Mesothelial cell of epicardium (in vitro differentiated cells): Measurements from ENCODE around the gene CYP3A7. TPM values are rescaled to one million over a fixed set of nuclear protein-coding genes. Genes with fewer than 3 reads are reported as not detected.

Experiments
- DNase-seq, 2 experiments: peaks; one replicate each; pipeline ENCODE4 v3.0.0; 2021; ENCODE audit warnings: low spot score in 2 of 2; ENCODE audit not compliant: unreplicated experiment in 2 of 2
- H3K27ac Mint-ChIP-seq: 2 replicates; pipeline ENCODE4 v1.8.0; 2021; ENCODE audit warnings: mixed read lengths
- H3K27me3 Mint-ChIP-seq: 2 replicates; pipeline ENCODE4 v1.8.0; 2021; ENCODE audit warnings: low read depth, mixed read lengths
- H3K36me3 Mint-ChIP-seq: 2 replicates; pipeline ENCODE4 v1.8.0; 2021; ENCODE audit warnings: mixed read lengths
- H3K4me1 Mint-ChIP-seq: 2 replicates; pipeline ENCODE4 v1.8.0; 2021; ENCODE audit warnings: mixed read lengths
- H3K4me3 Mint-ChIP-seq: 2 replicates; pipeline ENCODE4 v1.8.0; 2021; ENCODE audit warnings: mild to moderate bottlenecking, moderate library complexity, mixed read lengths
- H3K9me3 Mint-ChIP-seq: 2 replicates; pipeline ENCODE4 v1.8.0; 2021; ENCODE audit warnings: mixed read lengths
- CTCF ChIP-seq: fragments of 200-600 bp; sonication (generic); IDR thresholded peaks from one replicate; pipeline ENCODE4 v1.5.0; 2021; ENCODE audit warnings: antibody characterized with exemption; ENCODE audit not compliant: unreplicated experiment
- total RNA-seq: library from RNA; stranded (reverse); gene quantifications from 3 replicates; pipeline ENCODE4 v1.2.1, GENCODE V29; 2021

CYP3A7 gene
- total RNA-seq, 1 donor from 2014 or later = not detected

- Mint-ChIP-seq H3K36me3 (peaks cover 6% of the 10 kb centered on the region), H3K4me1 (peaks cover 28% of the 10 kb centered on the region), H3K4me3 (no peak overlapping the region), H3K9me3 (peaks cover 17% of the 10 kb centered on the region), H3K27ac (no peak overlapping the region), H3K27me3 (no peaks in the 10 kb centered on the region)
- DNase-seq = no peak
- TF ChIP-seq CTCF = no peak
Measured at GRCh38 chr7:99677013-99677647, 57.9 kb downstream of the CYP3A7 start.

DNA sequence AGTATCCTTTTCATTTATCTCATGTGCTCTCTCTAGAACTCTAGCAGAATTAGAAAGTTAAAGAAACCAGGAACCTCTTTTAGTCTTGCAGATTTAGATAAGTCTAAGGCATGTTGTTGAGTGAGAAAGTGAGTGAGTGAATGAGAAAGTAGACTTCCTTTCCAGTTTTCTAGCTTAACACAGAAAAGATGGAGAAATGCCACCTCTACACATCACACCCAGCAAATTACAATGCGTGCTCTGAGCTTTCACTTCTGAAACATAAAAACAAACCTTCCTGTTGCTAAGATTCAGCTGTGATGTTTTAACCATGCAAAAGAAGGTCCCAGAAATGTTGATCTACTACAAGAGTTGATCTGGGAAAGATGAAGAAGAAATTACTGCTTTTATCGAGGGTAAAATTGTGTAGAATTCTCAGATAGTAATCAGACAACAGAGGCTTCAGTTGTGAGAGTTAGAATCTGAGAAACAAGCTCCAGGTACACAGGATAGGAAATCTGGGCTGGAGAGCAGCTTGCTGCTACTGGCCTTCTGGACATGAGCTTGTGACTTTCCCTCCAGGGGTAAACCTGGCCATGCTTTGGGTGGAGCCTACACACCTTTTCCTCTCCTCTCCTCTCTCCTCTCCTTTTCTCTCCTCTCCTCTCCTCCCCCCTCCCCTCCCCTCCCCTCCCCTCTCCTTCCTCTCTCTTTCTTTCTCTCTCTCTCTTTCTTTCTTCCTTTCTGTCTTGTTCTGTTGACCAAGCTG is 59.8 kb downstream of the CYP3A7 start:
- Mint-ChIP-seq H3K36me3 (peaks cover 2% of the 10 kb centered on the region), H3K4me1 (peaks cover 26% of the 10 kb centered on the region), H3K4me3 (no peak overlapping the region), H3K9me3 (no peaks in the 10 kb centered on the region), H3K27me3 (no peaks in the 10 kb centered on the region), H3K27ac (peak overlapping the region; percentile 34)
- no peak for TF ChIP-seq CTCF
- DNase-seq = no peak

DNA sequence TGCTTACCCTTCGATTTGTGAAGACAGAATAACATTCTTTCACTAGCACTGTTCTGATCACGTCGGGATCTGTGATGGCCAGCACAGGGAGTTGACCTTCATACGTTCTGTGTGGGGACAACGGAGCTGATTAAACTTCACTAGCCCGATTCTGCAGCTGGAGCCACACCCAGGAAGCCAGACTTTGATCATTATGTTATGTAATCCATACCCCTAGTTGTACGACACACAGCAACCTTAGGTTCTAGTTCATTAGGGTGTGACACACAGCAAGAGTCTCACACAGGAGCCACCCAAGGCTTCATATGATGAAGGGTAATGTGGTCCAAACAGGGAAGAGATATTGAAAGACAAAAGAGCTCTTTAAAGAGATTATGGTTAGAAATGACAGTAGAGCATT is 62.4 kb downstream of the CYP3A7 start:
- Mint-ChIP-seq H3K36me3 (peaks cover 2% of the 10 kb centered on the region), H3K4me3 (no peak overlapping the region), H3K9me3 (no peaks in the 10 kb centered on the region), H3K27ac (no peak overlapping the region), H3K27me3 (no peaks in the 10 kb centered on the region), H3K4me1 (peaks cover 6% of the 10 kb centered on the region)
- no peak for TF ChIP-seq CTCF
- no peak for DNase-seq

DNA sequence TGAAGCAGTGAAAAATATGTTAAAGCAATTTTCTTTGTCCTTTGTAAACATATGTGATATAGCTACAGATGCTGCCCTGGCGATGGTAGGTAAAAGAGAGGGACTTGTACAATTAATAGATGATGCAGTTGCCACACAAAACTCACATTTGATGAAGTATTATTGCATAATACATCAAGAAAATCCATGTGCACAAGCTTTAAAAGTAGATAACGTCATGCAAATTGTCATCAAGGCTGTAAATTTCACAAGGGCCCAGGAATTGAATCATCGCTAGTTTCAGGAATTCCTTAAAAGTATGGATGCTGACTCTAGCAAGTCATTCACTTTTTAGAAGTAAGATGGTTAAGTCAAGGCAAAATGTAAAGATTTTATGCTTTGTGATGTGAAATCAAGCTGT is 65.2 kb downstream of the CYP3A7 start:
- peaks cover 2% of the 10 kb centered on the region for H3K4me1 Mint-ChIP-seq
- peaks cover 6% of the 10 kb centered on the region for H3K9me3 Mint-ChIP-seq
- TF ChIP-seq CTCF = no peak
- DNase-seq = no peak
- H3K4me3 Mint-ChIP-seq = no peak overlapping the region
- H3K27me3 Mint-ChIP-seq = no peaks in the 10 kb centered on the region
- H3K27ac Mint-ChIP-seq = no peak overlapping the region
- H3K36me3 Mint-ChIP-seq = peaks cover 16% of the 10 kb centered on the region

DNA sequence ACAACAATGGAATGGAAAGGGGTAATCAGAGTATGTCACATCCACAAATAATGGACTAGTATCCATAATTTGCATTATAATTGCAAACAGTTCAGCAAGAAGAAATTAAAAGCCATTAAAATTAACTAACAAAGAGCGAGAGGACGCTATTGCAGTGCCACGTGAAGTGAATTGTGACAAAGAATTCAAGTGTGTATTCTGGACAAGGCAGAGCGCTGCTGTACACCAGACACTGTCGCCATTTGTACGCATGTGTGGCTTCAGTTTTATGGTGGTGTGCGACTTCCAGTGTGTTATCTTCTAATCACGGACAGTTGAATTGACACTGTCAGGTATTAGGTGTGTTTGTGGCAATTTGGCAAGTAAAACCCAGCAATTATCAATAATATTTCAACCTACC is 66.5 kb downstream of the CYP3A7 start:
- H3K27me3 Mint-ChIP-seq = no peaks in the 10 kb centered on the region
- peaks cover 26% of the 10 kb centered on the region for H3K36me3 Mint-ChIP-seq
- no peak for TF ChIP-seq CTCF
- DNase-seq = no peak
- H3K4me3 Mint-ChIP-seq = no peak overlapping the region
- H3K9me3 Mint-ChIP-seq = peaks cover 13% of the 10 kb centered on the region
- no peaks in the 10 kb centered on the region for H3K4me1 Mint-ChIP-seq
- no peak overlapping the region for H3K27ac Mint-ChIP-seq
